GM12875 (cell line): ENCODE data around the gene POU4F2.
"Not testable (repeated sequence)": the region's sequence is repeated elsewhere in the genome, so short reads cannot be mapped to it uniquely, and the experiment has no call there.

Source experiments
- H3K4me3 ChIP-seq: one replicate; pipeline ENCODE4 v1.5.1; 2011; ENCODE audit warnings: low read depth, low read length, control low read depth
- TF ChIP-seq, protein P1 (sequence below): IDR thresholded peaks from 2 replicates; pipeline ENCODE4 v1.5.1; 2011; ENCODE audit warnings: low read depth, mild to moderate bottlenecking, control low read depth, inconsistent platforms, low read length, moderate library complexity, borderline replicate concordance; ENCODE audit not compliant: insufficient read depth

The POU4F2 gene

DNA sequence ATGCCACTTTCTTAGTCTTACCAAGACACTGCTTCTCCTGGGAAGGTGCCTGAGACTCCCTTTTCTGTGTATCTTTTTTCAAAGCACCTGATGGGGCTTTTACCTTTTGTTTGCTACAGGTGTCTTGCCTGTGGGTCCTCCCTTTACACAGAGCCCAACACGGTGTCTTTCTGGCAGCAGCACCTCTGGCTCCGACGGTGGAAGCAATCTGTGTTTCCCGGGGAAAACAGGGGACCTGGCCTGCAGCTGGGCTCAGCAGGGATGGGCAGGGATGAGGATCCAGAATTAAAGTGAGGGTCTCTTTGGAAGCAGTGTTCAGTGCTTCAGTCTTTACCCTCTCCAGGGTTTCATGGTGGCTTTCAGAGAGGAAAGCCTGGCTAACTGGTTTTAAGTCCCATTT is 11.3 kb downstream of the POU4F2 start:
- H3K4me3 ChIP-seq, result no peak overlapping the region
- TF ChIP-seq, protein P1, sequence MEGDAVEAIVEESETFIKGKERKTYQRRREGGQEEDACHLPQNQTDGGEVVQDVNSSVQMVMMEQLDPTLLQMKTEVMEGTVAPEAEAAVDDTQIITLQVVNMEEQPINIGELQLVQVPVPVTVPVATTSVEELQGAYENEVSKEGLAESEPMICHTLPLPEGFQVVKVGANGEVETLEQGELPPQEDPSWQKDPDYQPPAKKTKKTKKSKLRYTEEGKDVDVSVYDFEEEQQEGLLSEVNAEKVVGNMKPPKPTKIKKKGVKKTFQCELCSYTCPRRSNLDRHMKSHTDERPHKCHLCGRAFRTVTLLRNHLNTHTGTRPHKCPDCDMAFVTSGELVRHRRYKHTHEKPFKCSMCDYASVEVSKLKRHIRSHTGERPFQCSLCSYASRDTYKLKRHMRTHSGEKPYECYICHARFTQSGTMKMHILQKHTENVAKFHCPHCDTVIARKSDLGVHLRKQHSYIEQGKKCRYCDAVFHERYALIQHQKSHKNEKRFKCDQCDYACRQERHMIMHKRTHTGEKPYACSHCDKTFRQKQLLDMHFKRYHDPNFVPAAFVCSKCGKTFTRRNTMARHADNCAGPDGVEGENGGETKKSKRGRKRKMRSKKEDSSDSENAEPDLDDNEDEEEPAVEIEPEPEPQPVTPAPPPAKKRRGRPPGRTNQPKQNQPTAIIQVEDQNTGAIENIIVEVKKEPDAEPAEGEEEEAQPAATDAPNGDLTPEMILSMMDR, result no peak

DNA sequence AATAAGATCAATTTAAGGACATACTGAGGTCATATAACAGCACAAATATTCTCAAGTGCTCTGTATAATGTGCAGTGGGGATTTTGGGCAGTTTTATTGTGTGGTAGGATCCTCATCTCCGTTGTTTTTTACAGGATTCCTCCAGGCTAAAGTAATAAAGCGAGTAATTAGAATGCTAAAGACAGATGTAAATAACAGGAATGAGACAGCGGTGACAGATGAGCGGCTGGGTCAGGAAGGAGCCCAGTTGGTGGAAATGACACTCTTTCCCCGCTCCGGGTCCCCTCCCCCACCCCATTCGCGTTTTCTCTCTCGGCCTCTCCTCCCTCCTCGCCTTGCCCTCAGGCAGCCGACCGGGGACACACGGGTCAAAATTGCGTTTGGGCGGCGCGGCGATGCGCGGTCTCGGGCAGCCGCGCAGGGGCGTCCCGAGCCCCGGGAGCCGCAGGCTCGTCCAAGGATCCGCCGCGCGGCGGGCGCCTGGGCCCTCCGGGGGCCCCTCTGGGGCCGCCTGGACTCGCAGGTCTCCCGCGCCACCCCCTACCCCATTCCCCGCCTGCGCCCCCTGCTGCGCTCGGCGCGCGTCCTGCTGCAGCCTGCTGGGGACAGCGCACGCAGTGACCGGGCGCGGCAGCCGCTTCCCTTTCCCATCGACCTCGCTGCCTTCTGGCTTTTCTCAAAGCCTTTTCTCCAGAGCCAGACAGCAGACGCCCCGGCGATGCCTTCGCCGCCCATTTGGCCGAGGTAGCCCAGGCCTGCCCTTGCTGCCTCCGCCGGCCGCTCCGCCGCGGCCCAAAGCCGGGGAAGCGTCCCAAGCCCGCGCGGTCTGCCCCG is 16.2 kb downstream of the POU4F2 start:
- TF ChIP-seq, protein P1, result no peak
- H3K4me3 ChIP-seq, result no peak overlapping the region

DNA sequence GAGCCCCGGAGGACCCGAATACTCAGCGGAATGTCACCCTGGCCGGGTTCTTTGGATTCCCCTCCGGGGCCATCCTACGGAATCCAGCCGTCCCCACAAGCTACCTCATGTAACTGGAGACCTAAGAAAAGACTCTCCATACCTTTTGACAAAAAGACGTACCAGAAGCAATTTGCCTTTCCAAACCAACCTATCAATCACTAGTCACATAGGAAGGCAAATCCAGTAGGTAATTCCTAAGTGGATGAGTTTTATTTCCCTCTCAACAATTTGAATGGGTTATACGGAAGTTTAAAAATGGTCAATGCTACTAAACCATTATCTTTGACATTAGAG is 16.8 kb downstream of the POU4F2 start:
- H3K4me3 ChIP-seq, result no peak overlapping the region
- TF ChIP-seq, protein P1, result no peak

DNA sequence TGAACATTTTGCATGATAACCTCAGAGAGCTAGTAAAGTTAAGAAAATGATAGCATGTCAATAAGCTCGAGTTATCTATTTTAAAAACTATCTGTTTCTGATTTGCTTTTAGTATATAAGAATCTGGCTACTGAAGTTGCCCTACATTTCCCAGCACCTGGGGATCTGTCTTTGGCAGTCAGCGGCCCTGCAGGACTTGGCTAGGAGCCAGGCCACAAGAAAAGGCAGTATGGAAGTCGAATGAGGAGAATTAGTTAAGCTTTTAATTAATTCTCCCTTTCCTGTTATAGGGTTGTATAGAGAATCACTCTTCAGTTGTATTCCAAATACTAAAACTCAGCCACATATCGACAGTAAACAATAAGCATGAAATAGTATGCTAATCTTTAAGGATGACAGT is 22.7 kb downstream of the POU4F2 start:
- TF ChIP-seq, protein P1, result no peak
- H3K4me3 ChIP-seq, result no peak overlapping the region

- H3K4me3 ChIP-seq, result not testable (repeated sequence)
Observed at GRCh38 chr4:146663968-146664311, 25.2 kb downstream of the POU4F2 start.

DNA sequence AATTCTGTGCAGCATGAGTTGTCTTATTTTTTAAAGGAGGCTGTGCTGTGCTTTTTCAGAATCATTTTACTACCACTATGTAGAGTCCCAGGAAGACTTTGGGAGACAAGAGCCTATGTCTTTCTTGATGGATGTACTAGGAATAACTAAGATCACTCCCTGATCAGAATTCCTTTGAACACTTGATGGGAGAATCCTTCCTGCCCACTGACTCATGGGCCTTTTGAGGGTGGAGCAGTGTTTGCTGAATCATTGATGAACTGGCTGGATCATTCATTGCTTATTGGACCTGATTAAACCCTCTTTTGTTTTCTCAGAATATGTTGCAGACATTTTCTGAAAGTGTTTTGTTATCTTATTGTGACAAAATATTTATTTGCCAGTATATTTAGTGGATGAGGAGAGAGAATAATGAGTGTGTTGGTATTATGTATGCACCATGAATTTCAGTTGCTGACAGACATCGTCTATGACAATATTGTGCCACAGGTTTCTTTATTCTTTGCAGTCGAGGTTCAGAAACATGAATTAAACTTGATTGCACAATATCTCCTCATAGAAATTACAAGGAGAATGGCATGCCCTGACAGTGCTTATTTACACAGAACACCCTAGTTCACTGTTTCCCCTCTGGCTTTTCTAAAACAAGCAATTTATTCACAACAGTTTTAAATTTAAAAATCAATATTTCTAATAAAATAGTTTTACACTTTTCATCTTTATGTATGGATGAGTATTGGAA is 36.3 kb downstream of the POU4F2 start:
- no peak overlapping the region for H3K4me3 ChIP-seq
- TF ChIP-seq, protein P1, result no peak
